ENCODE data around the gene ADAD2.

The ADAD2 gene

DNA sequence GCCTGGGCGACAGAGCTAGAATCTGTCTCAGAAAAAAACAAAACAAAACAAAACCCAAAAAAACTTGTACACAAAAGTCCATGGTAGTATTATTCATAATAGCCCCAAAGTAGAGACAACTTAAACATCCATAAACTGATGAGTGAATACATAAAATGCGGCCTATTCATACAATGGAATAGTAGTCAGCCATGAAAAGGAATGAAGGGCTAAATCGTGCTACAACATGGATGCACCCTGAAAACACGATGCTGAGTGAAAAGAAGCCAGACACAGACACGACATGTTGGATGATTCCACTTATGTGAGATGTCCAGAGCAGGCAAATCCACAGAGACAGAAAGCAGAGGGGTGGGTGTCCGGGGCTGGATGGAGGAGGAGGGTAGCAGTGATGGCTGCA lies 36.6 kb downstream of the ADAD2 start:
- no peak for DNase-seq

DNA sequence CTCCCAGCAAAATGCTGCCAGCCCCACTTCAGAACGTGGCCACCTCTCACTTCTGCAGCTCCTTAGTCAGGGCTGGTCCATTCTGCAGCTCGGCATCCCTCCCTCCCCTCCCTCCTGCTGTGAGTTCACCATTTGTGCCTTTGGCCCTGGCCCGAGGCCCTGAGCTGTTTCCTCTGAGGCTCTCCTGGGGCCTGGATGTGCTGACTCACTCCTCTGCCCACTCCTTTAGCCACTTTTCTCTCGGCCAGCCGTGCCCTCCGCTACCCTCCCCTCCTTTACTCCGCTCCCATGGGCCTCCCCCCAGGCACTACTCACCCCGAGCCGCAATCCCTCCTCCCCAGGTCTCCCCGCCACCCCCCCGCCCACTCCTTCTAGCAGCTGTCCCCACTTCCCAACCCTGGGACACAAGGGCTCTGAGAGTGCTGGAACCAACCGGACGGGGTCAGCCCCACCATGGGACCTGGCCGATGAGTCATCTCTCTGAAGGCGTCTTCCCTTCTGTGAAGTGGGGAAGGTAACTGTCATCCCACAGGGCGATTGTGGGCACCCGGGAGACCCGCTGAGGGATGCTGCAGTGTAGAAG lies 37.4 kb downstream of the ADAD2 start:
- DNase-seq = no peak

DNA sequence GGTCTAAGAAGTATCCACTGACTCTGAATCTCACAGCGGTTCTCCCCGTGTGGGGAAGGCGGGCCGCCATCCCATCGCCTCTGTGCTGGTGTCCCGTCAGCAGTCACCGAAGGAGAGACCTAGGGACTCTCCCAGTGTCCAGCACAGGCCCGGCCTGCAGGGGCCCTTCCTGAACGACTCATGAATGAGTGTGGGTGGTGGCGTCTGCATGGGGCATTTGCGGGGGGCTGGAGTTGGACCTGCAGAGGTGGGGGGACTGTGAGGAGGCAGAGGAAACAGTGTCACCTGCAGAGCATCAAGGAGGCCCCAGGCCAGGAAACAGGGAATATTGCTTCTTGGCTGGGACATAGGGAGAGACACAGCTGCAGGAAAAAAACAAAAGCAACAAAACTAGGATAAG lies 38.5 kb downstream of the ADAD2 start:
- DNase-seq = no peak

DNA sequence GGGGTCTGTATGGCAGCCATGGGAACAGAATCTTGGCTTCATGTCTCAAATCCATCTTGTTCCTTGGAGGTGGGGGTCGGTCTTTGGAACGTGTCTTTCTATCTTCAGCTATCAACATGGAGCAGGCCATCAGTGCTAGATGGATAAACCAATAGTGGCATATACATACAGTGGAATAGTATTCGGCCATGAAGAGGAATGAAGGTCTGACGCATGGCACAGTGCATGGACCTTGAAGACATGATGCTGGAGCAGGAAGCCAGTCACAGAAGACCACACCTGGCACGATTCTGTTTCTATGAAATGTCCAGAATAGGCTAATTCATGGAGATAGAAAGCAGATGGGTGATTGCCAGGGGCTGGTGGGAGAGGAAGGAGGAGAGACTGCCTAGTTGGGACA lies 41.1 kb downstream of the ADAD2 start:
- no peak for DNase-seq

DNA sequence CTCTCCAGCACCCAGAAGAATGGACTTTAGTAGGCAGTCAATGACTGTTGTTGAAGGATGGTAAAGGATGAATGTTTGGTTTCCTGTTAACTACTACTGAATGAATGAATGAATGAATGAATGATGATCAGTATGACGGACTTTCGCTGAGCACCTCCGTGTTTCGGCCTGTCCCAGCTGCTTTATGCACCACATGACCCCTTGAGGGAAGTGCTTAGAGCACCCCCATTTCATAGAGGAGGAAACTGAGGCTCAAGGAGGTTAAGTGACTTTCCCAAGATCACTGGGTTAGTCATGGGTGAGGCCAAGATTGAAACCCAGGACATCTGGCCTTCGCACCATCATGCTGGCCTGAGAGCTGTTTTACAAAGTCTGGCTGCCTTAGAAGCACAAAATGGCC lies 42.0 kb downstream of the ADAD2 start:
- DNase-seq = no peak

DNA sequence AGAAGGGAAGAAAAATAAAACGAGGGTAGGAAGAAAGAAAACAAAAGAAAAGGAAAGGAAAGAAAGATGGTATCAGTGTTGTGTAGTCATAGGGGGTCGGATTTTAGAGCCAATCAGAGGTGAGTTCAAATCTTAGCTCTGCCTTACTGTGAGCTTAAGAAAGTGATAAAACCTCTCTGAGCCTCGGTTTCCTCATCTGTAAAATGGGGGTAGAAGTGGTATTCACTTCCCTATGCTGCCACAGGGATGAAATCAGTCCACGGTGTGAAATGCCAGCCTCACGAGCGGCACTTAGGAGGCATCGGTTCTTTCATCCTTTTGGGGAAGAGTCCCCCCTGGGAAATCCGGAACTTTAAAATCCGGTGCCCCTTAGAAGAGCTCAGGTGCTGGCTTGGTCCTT lies 42.8 kb downstream of the ADAD2 start:
- no peak for DNase-seq

DNA sequence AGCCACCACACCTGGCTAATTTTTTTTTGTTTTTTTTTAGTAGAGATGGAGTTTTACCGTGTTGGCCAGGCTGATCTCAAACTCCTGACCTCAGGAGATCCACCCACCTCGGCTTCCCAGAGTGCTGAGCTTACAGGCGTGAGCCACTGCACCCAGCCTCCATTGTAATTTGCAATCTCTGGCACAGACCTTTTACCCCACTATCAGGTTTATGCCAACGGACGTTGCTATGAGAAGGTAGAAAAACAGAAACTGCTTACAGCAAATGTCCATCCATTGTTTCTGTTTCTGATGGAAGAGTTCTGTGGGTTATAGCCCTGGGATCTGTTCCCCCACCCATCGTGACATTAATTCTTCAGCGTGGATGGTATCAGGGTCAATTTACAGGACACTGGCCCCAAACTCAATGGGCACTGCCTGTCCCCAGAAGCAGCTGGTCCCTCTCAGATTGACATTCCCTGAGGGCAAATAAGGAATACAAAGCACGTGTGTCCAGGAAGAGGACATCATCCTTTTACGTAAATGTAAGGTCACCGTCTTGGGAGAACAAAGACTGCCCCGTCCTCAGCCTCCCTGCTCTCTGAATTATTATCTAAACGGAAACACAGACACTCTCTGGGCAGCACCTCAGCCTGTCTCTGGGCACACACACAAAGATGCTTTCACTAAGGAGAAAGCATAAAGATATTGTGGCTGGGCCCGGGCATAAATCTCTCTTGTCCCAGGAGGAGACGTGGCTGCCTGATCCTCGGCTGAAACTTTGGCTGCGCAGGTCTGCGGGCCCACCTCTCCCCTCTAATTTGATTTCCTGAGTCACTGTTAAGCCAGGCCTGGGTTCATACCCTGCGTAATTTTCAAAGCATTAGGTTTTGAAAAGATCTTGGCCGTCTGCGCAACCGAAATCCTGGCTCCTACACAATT lies 43.6 kb downstream of the ADAD2 start:
- no peak for DNase-seq

DNA sequence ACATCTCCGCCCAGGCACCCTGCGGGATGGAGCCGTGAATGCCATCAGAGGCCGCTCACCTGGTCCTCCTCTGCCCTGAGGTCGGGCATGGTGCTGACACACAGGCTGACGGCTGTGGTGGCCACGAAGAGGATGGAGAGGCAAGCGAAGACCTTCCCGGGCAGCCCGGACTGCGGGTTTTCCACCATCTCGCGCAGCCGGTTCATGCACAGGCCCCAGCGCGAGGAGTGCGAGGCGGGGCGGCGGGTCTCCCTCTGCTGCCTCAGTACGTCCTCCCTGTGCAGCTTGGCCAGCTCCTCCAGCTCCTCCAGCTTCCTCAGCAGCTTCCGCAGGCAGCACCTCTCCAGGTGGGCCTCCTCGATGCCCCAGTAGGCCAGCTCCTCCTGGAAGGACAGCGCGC lies 45.7 kb downstream of the ADAD2 start:
- DNase-seq = no peak

DNA sequence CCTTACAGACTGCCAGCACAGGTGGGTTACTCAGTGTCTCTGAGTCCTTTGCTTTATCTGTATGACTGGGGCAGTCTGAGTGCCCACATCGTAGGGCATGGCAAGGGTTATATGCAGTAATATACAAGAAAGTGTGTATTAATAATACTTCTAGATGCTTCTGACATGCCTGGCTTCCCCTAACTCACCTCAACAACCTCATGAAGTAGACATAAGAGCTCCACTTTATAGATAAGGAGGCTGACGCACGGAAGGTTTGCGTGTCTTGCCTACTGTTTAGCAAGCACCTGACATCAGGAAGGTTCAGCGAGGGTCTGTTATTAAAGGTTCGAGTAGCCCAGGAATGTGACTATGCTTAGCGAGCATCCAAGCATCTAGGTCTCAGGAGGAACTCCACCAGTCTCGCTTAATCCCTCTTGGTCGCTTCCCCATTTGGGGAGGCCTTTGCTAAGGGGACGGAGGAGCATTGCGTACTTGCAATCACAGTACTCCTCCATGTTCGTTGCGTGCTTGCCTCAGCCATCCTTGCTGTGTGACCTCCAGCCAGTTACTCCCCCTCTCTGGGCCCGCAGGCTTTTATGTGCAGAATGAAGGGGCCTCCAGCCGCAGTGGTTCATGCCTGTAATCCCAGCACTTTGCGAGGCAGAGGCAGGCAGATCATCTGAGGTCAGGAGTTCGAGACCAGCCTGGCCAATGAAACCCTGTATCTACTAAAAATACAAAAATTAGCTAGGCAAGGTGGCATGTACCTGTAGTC lies 47.2 kb downstream of the ADAD2 start:
- DNase-seq = no peak

DNA sequence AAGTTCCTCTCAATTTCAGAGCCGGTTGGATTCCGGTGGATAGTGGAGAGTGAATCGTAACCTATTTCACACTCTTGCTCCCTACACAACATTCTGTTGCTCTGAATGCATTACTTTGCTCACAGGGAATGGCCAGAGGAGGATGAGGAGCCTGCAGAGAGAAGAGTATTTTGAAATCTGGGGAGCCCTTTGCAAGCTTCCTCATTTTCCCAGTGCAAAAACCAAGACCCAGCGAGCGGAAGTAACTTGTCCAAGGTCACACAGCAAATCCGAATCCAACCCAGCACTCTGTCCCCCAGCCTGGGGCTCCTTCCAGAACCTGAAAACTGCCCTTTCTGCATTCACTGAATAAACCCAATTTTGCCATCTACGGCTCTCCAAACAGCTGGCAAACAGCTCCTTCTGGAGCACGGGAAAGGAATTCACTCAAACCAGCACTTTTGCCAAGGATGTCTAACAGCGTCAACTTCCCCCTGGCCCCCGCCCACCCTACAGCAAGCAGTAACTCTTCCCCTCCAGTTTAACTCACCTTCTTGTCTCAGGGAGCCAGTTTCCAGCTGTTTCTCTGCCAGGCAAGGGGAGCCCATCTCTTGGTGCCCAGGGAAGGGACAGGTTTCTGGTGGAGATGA lies 48.3 kb downstream of the ADAD2 start:
- DNase-seq = no peak

DNA sequence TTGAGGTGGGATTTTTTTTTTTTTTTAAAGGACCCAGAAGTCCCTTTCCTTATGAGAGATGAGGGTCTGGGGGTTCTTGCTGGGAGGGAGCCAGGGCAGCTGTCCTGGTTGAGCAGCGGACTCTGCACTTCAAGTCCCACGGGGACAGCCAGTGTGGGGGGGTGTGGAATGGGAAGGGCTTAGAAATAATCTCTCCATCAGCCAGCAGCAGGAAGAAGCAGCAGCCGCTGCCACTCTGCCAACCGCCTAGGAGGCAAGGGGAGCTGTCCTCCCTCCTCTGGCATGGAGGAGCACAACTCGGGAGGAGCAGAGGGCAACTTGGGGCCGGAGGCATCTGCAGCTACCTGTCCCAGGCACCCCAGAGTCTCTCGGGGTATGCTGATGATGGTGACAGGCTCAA lies 49.0 kb downstream of the ADAD2 start, which contains the start of gene KCNG4:
TSS of gene KCNG4 (minus strand) at position 104 of the 400 bp plus-strand sequence. CDS start 2,527 bp downstream, outside the sequence.
- no peak for DNase-seq

DNA sequence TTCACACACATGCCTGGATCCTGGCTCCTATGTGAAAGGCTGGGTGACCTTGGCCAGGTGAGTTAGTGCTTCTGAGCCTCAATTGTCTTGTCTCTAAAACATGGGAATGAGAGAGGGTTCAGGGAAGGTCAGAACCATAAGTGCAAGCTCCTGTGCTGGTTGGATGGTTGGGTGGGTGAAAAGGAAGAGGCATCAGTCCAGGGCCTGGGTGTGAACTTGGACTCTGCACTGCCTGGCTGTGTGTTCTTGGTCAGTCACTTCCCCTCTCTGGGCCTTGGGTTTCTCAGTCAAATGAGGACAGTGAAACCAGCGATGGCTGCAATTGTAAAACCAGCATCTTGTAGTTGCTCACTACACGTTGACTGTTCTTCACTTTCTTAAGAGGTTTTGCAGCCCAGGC lies 49.5 kb downstream of the ADAD2 start:
- DNase-seq = no peak

DNA sequence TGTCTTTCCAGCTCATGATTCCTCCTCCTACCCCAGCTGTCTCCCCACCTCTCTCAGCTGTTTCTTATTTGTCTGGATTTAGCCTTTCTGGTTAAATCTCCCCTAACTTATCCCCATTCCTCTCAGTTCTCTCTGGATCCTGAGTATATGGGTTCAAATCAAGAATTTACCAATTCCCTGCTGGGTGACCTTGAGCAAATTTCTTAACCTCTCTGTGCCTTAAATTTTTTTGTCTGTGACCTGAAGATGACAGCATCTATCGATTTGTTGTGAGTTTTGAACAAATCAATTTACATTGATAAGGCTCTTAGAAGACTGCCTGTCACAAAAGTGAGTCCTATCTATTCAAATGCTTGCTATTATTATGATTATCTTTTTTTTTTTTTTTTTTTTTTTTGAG lies 50.8 kb downstream of the ADAD2 start:
- no peak for DNase-seq

DNA sequence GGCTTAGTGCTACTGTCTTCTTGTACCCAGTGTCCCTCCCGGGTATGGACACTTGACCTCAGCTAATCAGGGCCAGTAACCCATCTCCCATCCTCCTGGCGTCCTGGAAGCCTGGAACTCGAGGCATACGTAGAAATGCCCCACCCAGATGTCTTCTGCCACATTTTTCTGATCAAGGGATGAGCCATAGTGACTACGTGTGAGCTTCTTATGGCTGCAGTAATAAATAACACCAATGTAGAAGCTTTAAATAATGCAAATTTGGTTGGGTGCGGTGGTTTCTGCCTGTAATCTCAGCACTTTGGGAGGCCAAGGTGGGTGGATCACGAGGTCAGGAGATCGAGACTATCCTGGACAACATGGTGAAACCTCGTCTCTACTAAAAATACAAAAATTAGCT lies 51.9 kb downstream of the ADAD2 start:
- no peak for DNase-seq

DNA sequence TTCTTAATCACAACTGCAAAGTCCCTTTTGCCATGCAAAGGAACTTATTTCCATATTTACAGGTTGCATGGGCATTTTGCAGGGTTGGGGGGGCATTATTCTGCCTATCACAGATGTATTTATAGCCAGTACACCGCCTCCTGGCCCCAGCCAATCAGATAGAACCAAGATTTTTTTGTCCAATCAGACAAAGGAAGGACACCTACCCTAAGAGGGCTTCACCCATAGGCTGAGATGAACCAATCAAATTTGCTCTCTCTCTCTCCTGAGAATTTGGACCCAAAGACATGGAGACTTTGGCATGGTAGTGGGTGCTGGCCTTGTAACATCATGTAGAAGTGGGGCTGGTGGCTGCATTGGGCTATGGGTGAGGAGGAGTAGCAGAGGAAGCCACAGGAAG lies 52.8 kb downstream of the ADAD2 start:
- no peak for DNase-seq

DNA sequence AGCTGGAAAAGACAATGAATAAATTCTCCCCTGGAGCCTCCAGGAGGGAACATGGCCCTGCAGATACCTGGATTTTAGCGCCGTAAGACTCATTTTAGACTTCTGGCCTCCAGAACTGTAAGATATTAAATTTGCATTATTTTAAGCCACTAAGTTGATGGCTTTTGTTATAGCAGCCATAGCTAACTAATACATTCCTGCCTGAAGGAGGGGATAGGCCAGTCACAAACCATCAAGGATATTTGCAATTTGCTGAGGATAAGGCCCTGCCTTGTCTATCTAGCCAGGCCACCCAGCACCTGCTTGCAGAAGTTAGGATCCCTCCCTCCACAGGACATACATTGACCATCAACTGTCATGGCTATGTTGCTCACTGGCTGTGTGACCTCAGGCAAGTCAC lies 53.8 kb downstream of the ADAD2 start:
- DNase-seq = no peak

DNA sequence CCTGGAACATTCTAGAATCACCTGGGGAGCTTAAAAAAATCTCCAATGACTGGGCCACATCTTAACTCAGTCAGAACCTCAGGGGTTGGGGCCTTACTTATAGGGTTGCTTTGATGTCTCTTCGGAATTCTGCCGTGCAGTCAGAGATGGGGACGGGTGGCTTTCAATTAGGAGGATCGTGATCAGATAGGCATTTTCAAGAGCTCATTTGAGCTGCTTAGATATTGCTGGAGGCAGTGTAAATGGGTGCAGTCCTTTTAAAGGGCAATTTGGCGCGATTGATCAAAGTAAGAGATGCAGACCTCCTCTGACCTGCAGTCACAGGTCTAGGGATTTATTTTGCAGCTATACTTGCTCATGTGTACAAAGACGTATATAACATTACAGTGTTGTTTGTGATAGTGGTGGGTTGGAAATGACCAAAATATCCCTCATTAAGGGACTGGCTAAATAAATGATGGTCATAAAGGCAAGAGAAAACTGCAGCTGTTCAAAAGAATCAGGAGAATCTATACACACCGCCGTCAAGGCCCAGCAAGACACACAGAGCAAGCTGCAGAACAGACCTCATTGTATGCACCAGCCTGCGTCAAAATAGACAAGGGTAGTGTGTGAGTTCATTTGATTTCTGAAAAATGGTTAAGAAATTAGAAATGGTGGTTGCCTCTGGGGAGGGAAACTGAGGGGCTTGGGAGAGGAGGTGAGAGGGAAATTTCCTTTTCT lies 55.2 kb downstream of the ADAD2 start:
- no peak for DNase-seq

DNA sequence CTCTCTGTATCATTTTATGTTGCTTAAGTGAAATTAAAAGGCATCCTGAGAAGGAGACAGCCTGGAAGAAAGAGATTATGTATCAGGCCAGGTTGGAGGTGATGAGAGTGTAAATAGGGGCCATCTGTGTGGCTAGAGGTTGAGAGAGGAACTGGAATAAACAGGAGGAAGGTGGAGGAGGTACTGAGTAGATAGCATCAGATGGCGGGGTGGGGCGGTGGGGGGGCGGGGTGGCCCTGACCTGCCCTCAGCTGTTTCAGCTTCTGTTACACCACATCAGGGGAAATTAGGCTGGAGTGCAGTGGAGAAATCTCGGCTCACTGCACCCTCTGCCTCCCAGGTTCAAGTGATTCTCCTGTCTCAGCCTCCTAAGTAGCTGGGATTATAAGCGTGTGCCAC lies 55.7 kb downstream of the ADAD2 start:
- DNase-seq = no peak

Data from activated CD4-positive, CD25-positive, alpha-beta regulatory T cell (primary cell).